Smooth muscle cell (in vitro differentiated cells): ENCODE results near the gene TOMM70. TPM values are rescaled to one million over a fixed set of nuclear protein-coding genes. Genes with fewer than 3 reads are reported as not detected.

Source experiments
- DNase-seq: peaks from one replicate; lab custom pipeline; 2025; ENCODE audit not compliant: unreplicated experiment; lab: John Stamatoyannopoulos, UW
- H2AFZ ChIP-seq: fragments of 200-600 bp; sonication (generic); 2 replicates; pipeline ENCODE4 v1.6.0; 2016; ENCODE audit warnings: antibody characterized with exemption, low read depth, mild to moderate bottlenecking
- H3F3A ChIP-seq: fragments of 200-600 bp; sonication (generic); 2 replicates; pipeline ENCODE4 v1.6.0; 2017; ENCODE audit warnings: antibody characterized with exemption, low read depth
- H3K27ac ChIP-seq: fragments of 200-600 bp; sonication (generic); 2 replicates; pipeline ENCODE4 v1.5.1; 2016; ENCODE audit warnings: low read depth, mild to moderate bottlenecking
- H3K27me3 ChIP-seq: fragments of 200-600 bp; sonication (generic); 2 replicates; pipeline ENCODE4 v1.6.1; 2016; ENCODE audit warnings: low read depth, mild to moderate bottlenecking
- H3K36me3 ChIP-seq: fragments of 200-600 bp; sonication (generic); 2 replicates; pipeline ENCODE4 v1.5.1; 2016; ENCODE audit warnings: low read depth
- H3K4me1 ChIP-seq: fragments of 200-600 bp; sonication (generic); 2 replicates; pipeline ENCODE4 v1.5.1; 2016; ENCODE audit warnings: low read depth
- H3K4me2 ChIP-seq: fragments of 200-600 bp; sonication (generic); 2 replicates; pipeline ENCODE4 v1.6.0; 2016; ENCODE audit warnings: mild to moderate bottlenecking
- H3K4me3 ChIP-seq: fragments of 200-600 bp; sonication (generic); 2 replicates; pipeline ENCODE4 v1.5.1; 2016; ENCODE audit warnings: mild to moderate bottlenecking
- H3K79me2 ChIP-seq: fragments of 200-600 bp; sonication (generic); 2 replicates; pipeline ENCODE4 v1.6.0; 2016; ENCODE audit warnings: low read depth, mild to moderate bottlenecking
- H3K9ac ChIP-seq: fragments of 200-600 bp; sonication (generic); 2 replicates; pipeline ENCODE4 v1.6.0; 2016; ENCODE audit warnings: low read depth
- H3K9me3 ChIP-seq: fragments of 200-600 bp; sonication (generic); replicated peaks from 2 replicates; pipeline ENCODE4 v1.5.1; 2016; ENCODE audit warnings: low read depth
- H4K20me1 ChIP-seq: fragments of 200-600 bp; sonication (generic); 2 replicates; pipeline ENCODE4 v1.6.0; 2016; ENCODE audit warnings: low read depth
- WGBS: methylation state at CpG from one replicate; pipeline ENCODE4 v1.1.7; 2016; ENCODE audit warnings: low lambda C conversion rate; 5-methylcytosine and 5-hydroxymethylcytosine counted together
- polyA plus RNA-seq: library from polyadenylated mRNA; unstranded; fragments of >200 nt; fragmentation: Nextera tagmentation; extraction: Ambion mirVana; gene quantifications from 2 replicates; pipeline ENCODE4 v1.2.1, GENCODE V29; 2016
- total RNA-seq: library from RNA; depleted of rRNA; stranded (reverse); fragments of >200 nt; gene quantifications from 2 replicates; pipeline ENCODE4 v1.2.3, GENCODE V29; 2014
- TF ChIP-seq, protein P1 (sequence below): fragments of 200-600 bp; sonication (generic); IDR thresholded peaks from 2 replicates; pipeline ENCODE4 v1.5.1; 2017; ENCODE audit warnings: borderline replicate concordance, mild to moderate bottlenecking, antibody characterized with exemption; ENCODE audit not compliant: insufficient read depth, poor library complexity, severe bottlenecking

The TOMM70 gene
- total and polyA plus RNA-seq, 2 experiments from 2014 or later, result 28.1 to 53.7 TPM

DNA sequence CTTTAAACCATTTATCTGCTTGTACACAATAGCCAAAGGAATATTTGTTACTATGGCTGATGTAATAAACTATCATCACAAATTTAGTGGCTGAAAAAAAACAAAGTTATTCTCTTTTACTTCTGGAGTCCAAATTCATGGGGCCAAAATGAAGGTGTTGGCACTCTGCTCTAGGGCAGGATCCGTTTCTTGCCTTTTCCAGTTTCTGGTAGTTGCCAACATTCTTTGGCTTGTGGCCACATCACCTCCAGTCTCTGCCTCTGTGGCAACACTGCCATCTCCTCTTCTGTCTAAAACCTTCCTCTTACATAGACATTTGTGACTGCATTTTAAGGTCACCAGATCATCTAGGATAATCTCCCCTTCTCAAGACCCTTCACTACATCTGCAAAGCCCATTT is 39.0 kb downstream of the TOMM70 start:
- Histone ChIP-seq H3K9me3 (no peaks in the 10 kb centered on the region), H3K4me2 (no peak overlapping the region), H4K20me1 (no peaks in the 10 kb centered on the region), H3K4me3 (no peak overlapping the region), H3K4me1 (no peaks in the 10 kb centered on the region), H3K9ac (no peak overlapping the region), H3K79me2 (no peaks in the 10 kb centered on the region), H3F3A (peaks cover 9% of the 10 kb centered on the region), H3K27ac (no peak overlapping the region), H3K27me3 (no peaks in the 10 kb centered on the region), H3K36me3 (peaks cover 29% of the 10 kb centered on the region), H2AFZ (no peak overlapping the region)
- no peak for DNase-seq
- TF ChIP-seq, protein P1, sequence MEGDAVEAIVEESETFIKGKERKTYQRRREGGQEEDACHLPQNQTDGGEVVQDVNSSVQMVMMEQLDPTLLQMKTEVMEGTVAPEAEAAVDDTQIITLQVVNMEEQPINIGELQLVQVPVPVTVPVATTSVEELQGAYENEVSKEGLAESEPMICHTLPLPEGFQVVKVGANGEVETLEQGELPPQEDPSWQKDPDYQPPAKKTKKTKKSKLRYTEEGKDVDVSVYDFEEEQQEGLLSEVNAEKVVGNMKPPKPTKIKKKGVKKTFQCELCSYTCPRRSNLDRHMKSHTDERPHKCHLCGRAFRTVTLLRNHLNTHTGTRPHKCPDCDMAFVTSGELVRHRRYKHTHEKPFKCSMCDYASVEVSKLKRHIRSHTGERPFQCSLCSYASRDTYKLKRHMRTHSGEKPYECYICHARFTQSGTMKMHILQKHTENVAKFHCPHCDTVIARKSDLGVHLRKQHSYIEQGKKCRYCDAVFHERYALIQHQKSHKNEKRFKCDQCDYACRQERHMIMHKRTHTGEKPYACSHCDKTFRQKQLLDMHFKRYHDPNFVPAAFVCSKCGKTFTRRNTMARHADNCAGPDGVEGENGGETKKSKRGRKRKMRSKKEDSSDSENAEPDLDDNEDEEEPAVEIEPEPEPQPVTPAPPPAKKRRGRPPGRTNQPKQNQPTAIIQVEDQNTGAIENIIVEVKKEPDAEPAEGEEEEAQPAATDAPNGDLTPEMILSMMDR, result no peak
- WGBS, result 93% methylated on average over 1 of the region's 1 CpG

DNA sequence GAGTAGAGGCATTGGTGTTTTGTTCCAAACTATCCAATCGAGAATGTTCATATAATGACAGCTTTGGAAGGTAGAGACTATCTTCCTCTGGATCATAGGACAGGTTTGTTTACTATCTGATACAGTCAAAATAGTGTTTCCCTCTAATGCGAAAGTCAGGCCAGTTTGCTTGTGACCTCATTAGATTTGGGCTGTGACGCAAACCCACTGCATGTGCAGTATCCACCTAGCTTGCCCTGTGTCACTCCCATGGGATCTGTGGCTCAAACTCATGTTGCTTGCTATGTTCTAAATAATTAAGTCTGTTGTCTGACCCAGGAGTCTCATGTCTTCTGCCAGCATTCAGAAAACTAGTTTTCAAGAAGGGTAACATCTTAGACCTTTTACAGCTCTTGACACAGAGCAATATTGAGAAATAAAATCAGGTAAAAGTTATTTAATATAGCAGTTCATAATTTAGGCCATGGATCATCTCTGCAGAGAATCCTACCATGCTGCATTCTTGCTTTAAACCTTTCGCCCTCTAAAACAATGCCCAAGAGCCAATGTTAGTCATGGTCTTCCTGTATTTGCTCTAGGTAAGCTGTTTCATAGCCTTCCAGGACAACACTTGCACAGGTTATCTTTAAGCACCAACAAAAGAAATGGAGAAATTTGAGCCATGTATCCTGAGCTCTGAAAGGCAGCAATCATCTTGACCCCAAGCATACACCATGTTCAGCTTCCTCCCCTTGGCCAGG is 40.0 kb downstream of the TOMM70 start:
- Histone ChIP-seq H3K27me3 (no peaks in the 10 kb centered on the region), H3F3A (peaks cover 9% of the 10 kb centered on the region), H3K36me3 (peaks cover 21% of the 10 kb centered on the region), H3K4me3 (no peak overlapping the region), H4K20me1 (no peaks in the 10 kb centered on the region), H3K9me3 (no peaks in the 10 kb centered on the region), H3K79me2 (no peaks in the 10 kb centered on the region), H2AFZ (no peak overlapping the region), H3K4me1 (no peaks in the 10 kb centered on the region), H3K4me2 (no peak overlapping the region), H3K27ac (no peak overlapping the region), H3K9ac (no peak overlapping the region)
- TF ChIP-seq, protein P1, result no peak
- WGBS, result 98% methylated on average over 4 of the region's 4 CpGs
- DNase-seq, result no peak

DNA sequence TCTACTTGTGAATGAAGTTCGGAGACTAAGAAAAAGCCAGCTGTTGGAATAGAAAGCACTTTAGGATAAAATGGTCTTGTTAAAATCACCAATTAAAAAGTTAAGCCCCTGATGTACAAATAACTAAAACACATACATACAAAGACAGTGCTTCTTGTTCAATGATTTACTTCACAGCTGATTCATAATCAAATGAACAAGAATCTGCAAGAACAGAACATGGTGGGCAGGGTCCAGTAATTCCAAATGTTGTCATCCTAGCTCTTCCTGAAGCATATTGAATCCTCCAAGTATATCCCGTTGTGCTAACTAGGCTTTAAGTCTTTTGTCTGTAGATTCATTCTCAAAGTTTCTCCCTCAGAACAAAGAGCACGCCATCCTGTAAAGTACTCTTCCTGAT is 41.9 kb downstream of the TOMM70 start:
- Histone ChIP-seq H3K27ac (no peak overlapping the region), H3K36me3 (peaks cover 13% of the 10 kb centered on the region), H2AFZ (no peak overlapping the region), H3K9ac (no peak overlapping the region), H3K9me3 (no peaks in the 10 kb centered on the region), H3K4me3 (no peak overlapping the region), H4K20me1 (no peaks in the 10 kb centered on the region), H3K4me1 (no peaks in the 10 kb centered on the region), H3K27me3 (no peaks in the 10 kb centered on the region), H3K4me2 (no peak overlapping the region), H3F3A (peaks cover 9% of the 10 kb centered on the region), H3K79me2 (no peaks in the 10 kb centered on the region)
- TF ChIP-seq, protein P1, result no peak
- 94% methylated on average over 3 of the region's 3 CpGs for WGBS
- no peak for DNase-seq

DNA sequence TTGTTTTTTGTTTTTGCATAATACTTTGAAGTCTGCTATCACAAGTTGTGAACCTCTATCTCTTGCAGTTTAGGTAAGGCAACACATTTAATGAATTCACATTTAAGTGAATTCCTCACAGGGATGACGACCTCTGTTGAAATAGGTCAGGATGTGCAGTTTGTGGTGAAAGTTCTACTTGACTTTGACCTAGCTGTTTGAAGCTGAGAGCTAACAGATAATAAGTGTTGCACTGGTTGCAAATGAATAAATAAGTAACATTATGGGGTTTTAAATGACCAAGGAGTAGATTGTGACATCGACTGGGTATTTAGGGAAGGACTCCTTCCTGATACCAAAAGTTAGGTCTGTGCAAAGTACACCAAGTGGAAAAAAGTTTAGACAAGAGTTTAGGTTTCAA is 42.5 kb downstream of the TOMM70 start:
- Histone ChIP-seq H2AFZ (no peak overlapping the region), H3K4me3 (no peak overlapping the region), H3K9me3 (no peaks in the 10 kb centered on the region), H3K9ac (no peak overlapping the region), H3K27ac (no peak overlapping the region), H3F3A (peaks cover 9% of the 10 kb centered on the region), H3K27me3 (no peaks in the 10 kb centered on the region), H4K20me1 (no peaks in the 10 kb centered on the region), H3K4me2 (no peak overlapping the region), H3K79me2 (no peaks in the 10 kb centered on the region), H3K36me3 (peaks cover 7% of the 10 kb centered on the region), H3K4me1 (no peaks in the 10 kb centered on the region)
- no peak for DNase-seq
- 95% methylated on average over 2 of the region's 2 CpGs for WGBS
- TF ChIP-seq, protein P1, result no peak
